Natural killer cell treated with Interleukin-12 subunit alpha and Interleukin-12 subunit beta and Interleukin-15 and Interleukin-18, amount 100 ng/mL, for 72 hours (primary cell): ENCODE measurements around the gene KRT75. TPM values are rescaled to one million over a fixed set of nuclear protein-coding genes. Genes with fewer than 3 reads are reported as not detected.

Experiments
- ATAC-seq, 2 donors: fragments of 150-1000 bp; cut with Tn5 transposase in 1 of 2; sonication (Bioruptor Pico), chemical (Tn5 transposase) in 1 of 2; 2 replicates each; pipeline ENCODE4 v1.10.0; 2021
- DNase-seq: peaks from one replicate; pipeline ENCODE4 v3.0.0; 2022; ENCODE audit warnings: low spot score
- H3K27ac Mint-ChIP-seq, 2 donors: 1 replicate in 1 of 2; 2 replicates in 1 of 2; pipeline ENCODE4 v1.8.0; 2022; ENCODE audit warnings: mixed read lengths in 2 of 2, mild to moderate bottlenecking in 1 of 2, moderate library complexity in 1 of 2
- H3K27me3 Mint-ChIP-seq, 2 donors: 1 replicate in 1 of 2; 2 replicates in 1 of 2; pipeline ENCODE4 v1.8.0; 2022; ENCODE audit warnings: mixed read lengths in 2 of 2
- H3K36me3 Mint-ChIP-seq: one replicate; pipeline ENCODE4 v1.8.0; 2022; ENCODE audit warnings: mixed read lengths
- H3K4me1 Mint-ChIP-seq, 2 donors: 1 replicate in 1 of 2; 2 replicates in 1 of 2; pipeline ENCODE4 v1.8.0; 2022; ENCODE audit warnings: low read depth in 2 of 2, mixed read lengths in 2 of 2, mild to moderate bottlenecking in 1 of 2
- H3K4me3 Mint-ChIP-seq: one replicate; pipeline ENCODE4 v1.8.0; 2022; ENCODE audit warnings: mixed read lengths
- H3K9me3 Mint-ChIP-seq: 2 replicates; pipeline ENCODE4 v1.8.0; 2022; ENCODE audit warnings: mixed read lengths
- total RNA-seq, 2 donors: library from RNA; stranded (reverse); gene quantifications; one replicate each; pipeline ENCODE4 v1.2.3, GENCODE V29; 2022

KRT75 gene
- total RNA-seq, 2 donors from 2014 or later, result not detected

- H3K36me3 Mint-ChIP-seq, result no peaks in the 10 kb centered on the region
- H3K4me1 Mint-ChIP-seq, result no peaks in the 10 kb centered on the region
- ATAC-seq (no peak), DNase-seq (peak; percentile 6)
- no peak overlapping the region for H3K27ac Mint-ChIP-seq
- no peaks in the 10 kb centered on the region for H3K9me3 Mint-ChIP-seq
- H3K4me3 Mint-ChIP-seq, result no peak overlapping the region
- H3K27me3 Mint-ChIP-seq, result peaks cover 0 to 10% of the 10 kb centered on the region in 2 donors
These were observed 2.0 kb upstream of the KRT75 start for GRCh38 chr12:52436000-52436827.

GRCh38 chr12:52435659-52435999 lies 1.5 kb upstream of the KRT75 start:
- peaks cover 0 to 10% of the 10 kb centered on the region in 2 donors for H3K27me3 Mint-ChIP-seq
- H3K4me1 Mint-ChIP-seq, result no peaks in the 10 kb centered on the region
- H3K4me3 Mint-ChIP-seq, result no peak overlapping the region
- no peak overlapping the region for H3K27ac Mint-ChIP-seq
- H3K36me3 Mint-ChIP-seq, result no peaks in the 10 kb centered on the region
- ATAC-seq (no peak), DNase-seq (peak; percentile 20)
- H3K9me3 Mint-ChIP-seq, result no peaks in the 10 kb centered on the region

- no peak for DNase-seq
- Mint-ChIP-seq H3K27me3 (peaks cover 0 to 11% of the 10 kb centered on the region in 2 donors), H3K27ac (no peak overlapping the region), H3K4me3 (no peak overlapping the region), H3K36me3 (no peaks in the 10 kb centered on the region), H3K9me3 (no peaks in the 10 kb centered on the region), H3K4me1 (no peaks in the 10 kb centered on the region)
- ATAC-seq, result no peak
These were observed 774 bp upstream of the KRT75 start for GRCh38 chr12:52434760-52435530.

- Mint-ChIP-seq H3K27ac (no peak overlapping the region), H3K9me3 (no peaks in the 10 kb centered on the region), H3K36me3 (no peaks in the 10 kb centered on the region), H3K4me1 (no peaks in the 10 kb centered on the region), H3K27me3 (peaks cover 6 to 18% of the 10 kb centered on the region in 2 donors), H3K4me3 (no peak overlapping the region)
- ATAC-seq, result no peak
- DNase-seq, result no peak
These were observed 580 bp downstream of the KRT75 start for GRCh38 chr12:52433501-52434080.

- peaks cover 9 to 19% of the 10 kb centered on the region in 2 donors for H3K27me3 Mint-ChIP-seq
- ATAC-seq, result no peak
- DNase-seq, result no peak
- no peaks in the 10 kb centered on the region for H3K9me3 Mint-ChIP-seq
- no peaks in the 10 kb centered on the region for H3K4me1 Mint-ChIP-seq
- H3K36me3 Mint-ChIP-seq, result no peaks in the 10 kb centered on the region
- no peak overlapping the region for H3K4me3 Mint-ChIP-seq
- no peak overlapping the region for H3K27ac Mint-ChIP-seq
These were observed 1.5 kb downstream of the KRT75 start for GRCh38 chr12:52432559-52433207.

GRCh38 chr12:52428121-52428520 lies 6.0 kb downstream of the KRT75 start:
- H3K4me3 Mint-ChIP-seq, result no peak overlapping the region
- H3K27ac Mint-ChIP-seq, result no peak overlapping the region
- no peaks in the 10 kb centered on the region for H3K4me1 Mint-ChIP-seq
- H3K36me3 Mint-ChIP-seq, result no peaks in the 10 kb centered on the region
- H3K27me3 Mint-ChIP-seq, result peaks cover 14% of the 10 kb centered on the region in 2 donors
- H3K9me3 Mint-ChIP-seq, result no peaks in the 10 kb centered on the region
- ATAC-seq (no peak), DNase-seq (no peak)

GRCh38 chr12:52427083-52427482 lies 7.1 kb downstream of the KRT75 start:
- no peak overlapping the region for H3K27ac Mint-ChIP-seq
- DNase-seq, result no peak
- no peaks in the 10 kb centered on the region for H3K9me3 Mint-ChIP-seq
- no peak for ATAC-seq
- no peaks in the 10 kb centered on the region for H3K36me3 Mint-ChIP-seq
- H3K4me1 Mint-ChIP-seq, result no peaks in the 10 kb centered on the region
- H3K4me3 Mint-ChIP-seq, result no peak overlapping the region
- peaks cover 16 to 24% of the 10 kb centered on the region in 2 donors for H3K27me3 Mint-ChIP-seq

GRCh38 chr12:52426034-52426433 lies 8.1 kb downstream of the KRT75 start:
- no peaks in the 10 kb centered on the region for H3K36me3 Mint-ChIP-seq
- ATAC-seq (no peak), DNase-seq (no peak)
- H3K27me3 Mint-ChIP-seq, result peaks cover 16 to 24% of the 10 kb centered on the region in 2 donors
- H3K4me1 Mint-ChIP-seq, result no peaks in the 10 kb centered on the region
- no peak overlapping the region for H3K4me3 Mint-ChIP-seq
- no peak overlapping the region for H3K27ac Mint-ChIP-seq
- no peaks in the 10 kb centered on the region for H3K9me3 Mint-ChIP-seq

- no peaks in the 10 kb centered on the region for H3K4me1 Mint-ChIP-seq
- no peaks in the 10 kb centered on the region for H3K9me3 Mint-ChIP-seq
These were observed 8.7 kb downstream of the KRT75 start for GRCh38 chr12:52425466-52425865.

GRCh38 chr12:52423661-52424500 lies 10.3 kb downstream of the KRT75 start:
- DNase-seq, result no peak
- H3K4me3 Mint-ChIP-seq, result no peak overlapping the region
- ATAC-seq, result no peak
- no peak overlapping the region for H3K27ac Mint-ChIP-seq
- H3K27me3 Mint-ChIP-seq, result peaks cover 10 to 21% of the 10 kb centered on the region in 2 donors
- H3K36me3 Mint-ChIP-seq, result no peaks in the 10 kb centered on the region
- no peaks in the 10 kb centered on the region for H3K9me3 Mint-ChIP-seq
- peaks cover 0 to 8% of the 10 kb centered on the region in 2 donors for H3K4me1 Mint-ChIP-seq

More at GRCh38 chr12:52425466-52425865, 8.7 kb downstream of the KRT75 start:
- ATAC-seq (no peak), DNase-seq (no peak)
- H3K27me3 Mint-ChIP-seq, result peaks cover 16 to 24% of the 10 kb centered on the region in 2 donors
- no peak overlapping the region for H3K4me3 Mint-ChIP-seq
- no peaks in the 10 kb centered on the region for H3K36me3 Mint-ChIP-seq
- no peak overlapping the region for H3K27ac Mint-ChIP-seq

GRCh38 chr12:52423035-52423434 lies 11.1 kb downstream of the KRT75 start:
- DNase-seq (no peak), ATAC-seq (no peak)
- Mint-ChIP-seq H3K4me1 (peaks cover 0 to 8% of the 10 kb centered on the region in 2 donors), H3K27ac (no peak overlapping the region), H3K9me3 (no peaks in the 10 kb centered on the region), H3K36me3 (no peaks in the 10 kb centered on the region), H3K4me3 (no peak overlapping the region), H3K27me3 (peaks cover 6 to 15% of the 10 kb centered on the region in 2 donors)

GRCh38 chr12:52419656-52420055 lies 14.5 kb downstream of the KRT75 start:
- DNase-seq (no peak), ATAC-seq (no peak)
- Mint-ChIP-seq H3K9me3 (no peaks in the 10 kb centered on the region), H3K4me1 (peaks cover 0 to 8% of the 10 kb centered on the region in 2 donors), H3K36me3 (no peaks in the 10 kb centered on the region), H3K27ac (no peak overlapping the region), H3K4me3 (no peak overlapping the region), H3K27me3 (peaks cover 6 to 15% of the 10 kb centered on the region in 2 donors)

- Mint-ChIP-seq H3K9me3 (no peaks in the 10 kb centered on the region), H3K4me1 (peaks cover 0 to 8% of the 10 kb centered on the region in 2 donors), H3K27me3 (peaks cover 6 to 15% of the 10 kb centered on the region in 2 donors), H3K4me3 (no peak overlapping the region), H3K27ac (no peak overlapping the region), H3K36me3 (no peaks in the 10 kb centered on the region)
- DNase-seq (no peak), ATAC-seq (peak in 1 of 2 donors; percentile 25)
These were observed 15.5 kb downstream of the KRT75 start for GRCh38 chr12:52418576-52419110.
